ENCODE data around the gene ENTREP3.
"Not testable (repeated sequence)": the region's sequence is repeated elsewhere in the genome, so short reads cannot be mapped to it uniquely, and the experiment has no call there.

DNA sequence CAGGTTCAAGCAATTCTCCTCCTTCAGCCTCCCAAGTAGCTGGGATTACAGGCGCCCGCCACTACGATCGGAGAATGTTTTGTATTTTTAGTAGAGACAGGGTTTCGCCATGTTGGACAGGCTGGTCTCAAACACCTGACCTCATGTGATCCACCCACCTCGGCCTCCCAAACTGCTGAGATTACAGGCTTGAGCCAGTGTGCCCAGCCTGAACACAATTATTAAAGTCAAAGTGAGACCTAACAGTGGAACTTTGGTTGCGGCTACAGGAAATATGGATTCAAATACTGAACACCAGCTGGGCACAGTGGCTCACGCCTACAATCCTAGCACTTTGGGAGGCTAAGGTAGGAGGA lies 29.9 kb downstream of the ENTREP3 start:
- TF ChIP-seq, protein P1, sequence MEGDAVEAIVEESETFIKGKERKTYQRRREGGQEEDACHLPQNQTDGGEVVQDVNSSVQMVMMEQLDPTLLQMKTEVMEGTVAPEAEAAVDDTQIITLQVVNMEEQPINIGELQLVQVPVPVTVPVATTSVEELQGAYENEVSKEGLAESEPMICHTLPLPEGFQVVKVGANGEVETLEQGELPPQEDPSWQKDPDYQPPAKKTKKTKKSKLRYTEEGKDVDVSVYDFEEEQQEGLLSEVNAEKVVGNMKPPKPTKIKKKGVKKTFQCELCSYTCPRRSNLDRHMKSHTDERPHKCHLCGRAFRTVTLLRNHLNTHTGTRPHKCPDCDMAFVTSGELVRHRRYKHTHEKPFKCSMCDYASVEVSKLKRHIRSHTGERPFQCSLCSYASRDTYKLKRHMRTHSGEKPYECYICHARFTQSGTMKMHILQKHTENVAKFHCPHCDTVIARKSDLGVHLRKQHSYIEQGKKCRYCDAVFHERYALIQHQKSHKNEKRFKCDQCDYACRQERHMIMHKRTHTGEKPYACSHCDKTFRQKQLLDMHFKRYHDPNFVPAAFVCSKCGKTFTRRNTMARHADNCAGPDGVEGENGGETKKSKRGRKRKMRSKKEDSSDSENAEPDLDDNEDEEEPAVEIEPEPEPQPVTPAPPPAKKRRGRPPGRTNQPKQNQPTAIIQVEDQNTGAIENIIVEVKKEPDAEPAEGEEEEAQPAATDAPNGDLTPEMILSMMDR (IDR thresholded peaks at IDR 0.05; ENCODE audit: extremely low read depth in 1 of 2, insufficient read depth in 1 of 2, low read depth in 1 of 2, low read length in 2 of 2) = not testable (repeated sequence)
- not testable (repeated sequence) for TF ChIP-seq POLR2A (IDR thresholded peaks at IDR 0.05; ENCODE audit: low read depth, low read length); POLR2AphosphoS5 (IDR thresholded peaks at IDR 0.05; ENCODE audit: insufficient read depth, low read depth, low read length); MYC (IDR thresholded peaks at IDR 0.05; ENCODE audit: low read depth, low read length); JUN (IDR thresholded peaks at IDR 0.05; ENCODE audit: borderline replicate concordance, insufficient read depth, insufficient read length, low read depth); GATA2 (IDR thresholded peaks at IDR 0.05; ENCODE audit: insufficient read depth, insufficient read length, low read depth, low read length); FOS (IDR thresholded peaks at IDR 0.05; ENCODE audit: borderline replicate concordance, insufficient read depth, low read length); EZH2 (IDR thresholded peaks at IDR 0.05; ENCODE audit: borderline replicate concordance, low read depth, low read length, severe bottlenecking)
- TF ChIP-seq, protein P2, sequence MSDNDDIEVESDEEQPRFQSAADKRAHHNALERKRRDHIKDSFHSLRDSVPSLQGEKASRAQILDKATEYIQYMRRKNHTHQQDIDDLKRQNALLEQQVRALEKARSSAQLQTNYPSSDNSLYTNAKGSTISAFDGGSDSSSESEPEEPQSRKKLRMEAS (IDR thresholded peaks at IDR 0.05; ENCODE audit: insufficient read depth, insufficient read length) = not testable (repeated sequence)

Measured in endothelial cell of umbilical vein (primary cell).